ENCODE results near the gene KIAA1217. TPM values are rescaled to one million over a fixed set of nuclear protein-coding genes. Genes with fewer than 3 reads are reported as not detected.

KIAA1217 gene
- polyA plus RNA-seq, 2 of the 4 experiments (the other 2 are of a cell fraction), result 1.5 to 2.7 TPM

- FAIRE-seq (no peak), ATAC-seq (no peak), DNase-seq (ENCODE audit: low read depth in 1 of 2, low spot score in 1 of 2) (no peak)
- Histone ChIP-seq H3K4me3 (no peak overlapping the region), H3K4me1 (no peaks in the 10 kb centered on the region), H3K9me3 (peaks cover 9% of the 10 kb centered on the region; the same call in 2 of the 3 replicates), H3K27ac (no peak overlapping the region), H3K4me2 (no peak overlapping the region)
- POLR2A ChIA-PET, result no interaction called here
- CTCF ChIA-PET, result no interaction called here
- WGBS (ENCODE audit: missing lambda C conversion rate), result 31% methylated on average over 4 of the region's 4 CpGs
- TF ChIP-seq ZFP36 (IDR thresholded peaks at IDR 0.05; ENCODE audit: borderline replicate concordance, partially characterized antibody), result no peak
- no peak for TF ChIP-seq PHF8 (IDR thresholded peaks at IDR 0.05; ENCODE audit: borderline replicate concordance, low read depth)
- no peak for TF ChIP-seq KDM5A (IDR thresholded peaks at IDR 0.05)
- no peak for TF ChIP-seq EP300 (IDR thresholded peaks at IDR 0.05)
- no peak for TF ChIP-seq RAD21 (conservative IDR thresholded peaks at IDR 0.05 in 1 of 2, IDR thresholded peaks at IDR 0.05 in 1 of 2)
- TF ChIP-seq, protein P1, sequence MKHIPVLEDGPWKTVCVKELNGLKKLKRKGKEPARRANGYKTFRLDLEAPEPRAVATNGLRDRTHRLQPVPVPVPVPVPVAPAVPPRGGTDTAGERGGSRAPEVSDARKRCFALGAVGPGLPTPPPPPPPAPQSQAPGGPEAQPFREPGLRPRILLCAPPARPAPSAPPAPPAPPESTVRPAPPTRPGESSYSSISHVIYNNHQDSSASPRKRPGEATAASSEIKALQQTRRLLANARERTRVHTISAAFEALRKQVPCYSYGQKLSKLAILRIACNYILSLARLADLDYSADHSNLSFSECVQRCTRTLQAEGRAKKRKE (CRISPR knock-in tag; IDR thresholded peaks at IDR 0.05; ENCODE audit: low read depth), result no peak
- no peak for TF ChIP-seq CHD4 (IDR thresholded peaks at IDR 0.05; ENCODE audit: borderline replicate concordance)
- TF ChIP-seq RCOR1 (IDR thresholded peaks at IDR 0.05; ENCODE audit: low read depth, low read length), result no peak
- no peak for TF ChIP-seq BHLHE40 (IDR thresholded peaks at IDR 0.05; ENCODE audit: low read depth, low read length)
- no peak for TF ChIP-seq POLR2AphosphoS2 (conservative IDR thresholded peaks at IDR 0.05; ENCODE audit: low read length)
These were observed 78.7 kb downstream of the KIAA1217 start for GRCh38 chr10:24287559-24288195.

DNA sequence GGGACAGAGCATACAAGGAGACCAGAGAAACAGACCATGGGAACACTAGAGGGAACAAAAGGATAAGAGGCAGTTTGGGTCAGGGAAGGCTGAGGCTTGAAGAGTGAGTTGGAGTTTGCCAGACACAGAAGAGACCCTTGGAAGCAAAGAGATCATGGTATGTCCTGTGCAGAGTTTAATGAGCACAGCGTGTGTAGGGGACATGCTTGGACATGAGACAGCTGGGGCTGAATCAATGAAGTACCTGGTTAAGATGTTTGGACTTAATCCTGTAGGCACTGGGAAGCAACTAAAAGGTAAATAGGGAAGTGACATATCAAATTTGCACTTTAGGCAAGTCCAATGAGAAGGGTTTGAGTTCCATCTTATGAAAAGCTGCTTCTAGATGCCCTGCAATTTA is 79.6 kb downstream of the KIAA1217 start:
- TF ChIP-seq MAX (IDR thresholded peaks at IDR 0.05) (no peak), FOSL2 (IDR thresholded peaks at IDR 0.05) (no peak), FOSL2 (CRISPR knock-in tag; IDR thresholded peaks at IDR 0.05) (no peak), JUNB (IDR thresholded peaks at IDR 0.05) (no peak), CEBPB (IDR thresholded peaks at IDR 0.05) (no peak)
- 65% methylated on average over 1 of the region's 1 CpG for WGBS (ENCODE audit: missing lambda C conversion rate)
- DNase-seq (ENCODE audit: low read depth in 1 of 2, low spot score in 1 of 2) (no peak), ATAC-seq (no peak), FAIRE-seq (no peak)
- H3K27ac ChIP-seq, result no peak overlapping the region
- H3K4me2 ChIP-seq, result no peak overlapping the region
- H3K4me1 ChIP-seq, result no peaks in the 10 kb centered on the region; the same call in 2 of the 3 replicates
- peaks cover 12% of the 10 kb centered on the region; the same call in 2 of the 3 replicates for H3K9me3 ChIP-seq
- H3K4me3 ChIP-seq, result no peak overlapping the region
- ChIA-PET POLR2A (no interaction called here), CTCF (interaction anchor here (1.3 kb wide), 1 partner anchor 10 kb away, joined by 3 read pairs; no protein-coding TSS in a partner anchor)

GRCh38 chr10:24289235-24289634 is 80.3 kb downstream of the KIAA1217 start:
- H3K9me3 ChIP-seq, result peaks cover 12% of the 10 kb centered on the region; the same call in 2 of the 3 replicates
- DNase-seq (ENCODE audit: low read depth in 1 of 2, low spot score in 1 of 2), result no peak
- no peak overlapping the region for H3K4me3 ChIP-seq
- ATAC-seq, result no peak
- WGBS (ENCODE audit: missing lambda C conversion rate), result 43% methylated on average over 3 of the region's 3 CpGs
- H3K4me2 ChIP-seq, result no peak overlapping the region
- POLR2A ChIA-PET, result no interaction called here
- FAIRE-seq, result no peak
- H3K27ac ChIP-seq, result no peak overlapping the region
- TF ChIP-seq RAD21 (conservative IDR thresholded peaks at IDR 0.05 in 1 of 2, IDR thresholded peaks at IDR 0.05 in 1 of 2) (no peak), MAX (IDR thresholded peaks at IDR 0.05) (no peak), RARB (CRISPR knock-in tag; IDR thresholded peaks at IDR 0.05) (no peak), RFX5 (IDR thresholded peaks at IDR 0.05) (no peak), FOXS1 (CRISPR knock-in tag; IDR thresholded peaks at IDR 0.05) (no peak), JUN (IDR thresholded peaks at IDR 0.05) (no peak), SREBF2 (IDR thresholded peaks at IDR 0.05) (no peak)
- TF ChIP-seq, protein P1 (CRISPR knock-in tag; IDR thresholded peaks at IDR 0.05; ENCODE audit: low read depth), result no peak
- H3K4me1 ChIP-seq, result no peaks in the 10 kb centered on the region; the same call in 2 of the 3 replicates
- CTCF ChIA-PET, result interaction anchor here (1.3 kb wide), 1 partner anchor 10 kb away, joined by 3 read pairs; no protein-coding TSS in a partner anchor
